ENCODE results near the gene CAMK2D. TPM values are rescaled to one million over a fixed set of nuclear protein-coding genes. Genes with fewer than 3 reads are reported as not detected.

Gene CAMK2D
- total and polyA plus RNA-seq, 2 donors from 2014 or later: 9.1 to 34.7 TPM

GRCh38 chr4:113560579-113560978 is 201.0 kb downstream of the CAMK2D start:
- no peak overlapping the region for H3K9ac ChIP-seq (ENCODE audit: low read length in 3 of 3)
- no peak for FAIRE-seq

GRCh38 chr4:113559947-113560346 is 201.6 kb downstream of the CAMK2D start:
- FAIRE-seq: no peak
- TF ChIP-seq CTCF (IDR thresholded peaks at IDR 0.05; ENCODE audit: borderline replicate concordance, extremely low read depth, insufficient read depth): no peak

More at GRCh38 chr4:113560579-113560978, 201.0 kb downstream of the CAMK2D start:
- Histone ChIP-seq H3K27me3 (ENCODE audit: control insufficient read depth, insufficient read depth, low read length) (no peaks in the 10 kb centered on the region), H3K4me1 (ENCODE audit: control insufficient read depth in 2 of 3, insufficient read depth in 2 of 3, low read depth in 1 of 3, low read length in 3 of 3) (peaks cover 0 to 4% (median 0%) of the 10 kb centered on the region in 3 donors), H3K4me3 (ENCODE audit: low read length in 3 of 3) (no peak overlapping the region), H3K36me3 (ENCODE audit: control insufficient read depth in 2 of 3, insufficient read depth in 3 of 3, low read length in 3 of 3) (no peaks in the 10 kb centered on the region), H3K27ac (ENCODE audit: low read depth in 2 of 2, low read length in 2 of 2) (no peak overlapping the region), H3K9me3 (ENCODE audit: control insufficient read depth in 2 of 3, insufficient read depth in 1 of 3, low read length in 3 of 3) (no peaks in the 10 kb centered on the region)
- no peak for DNase-seq
- TF ChIP-seq CTCF (IDR thresholded peaks at IDR 0.05; ENCODE audit: borderline replicate concordance, extremely low read depth, insufficient read depth): no peak
- intact Hi-C loops (cut with DNase I): no loop called here

GRCh38 chr4:113556382-113557134 is 205.0 kb downstream of the CAMK2D start:
- Histone ChIP-seq H3K9me3 (ENCODE audit: control insufficient read depth in 2 of 3, insufficient read depth in 1 of 3, low read length in 3 of 3) (no peaks in the 10 kb centered on the region), H3K4me1 (ENCODE audit: control insufficient read depth in 2 of 3, insufficient read depth in 2 of 3, low read depth in 1 of 3, low read length in 3 of 3) (peaks cover 0 to 4% (median 0%) of the 10 kb centered on the region in 3 donors), H3K27me3 (ENCODE audit: control insufficient read depth, insufficient read depth, low read length) (no peaks in the 10 kb centered on the region), H3K27ac (ENCODE audit: low read depth in 2 of 2, low read length in 2 of 2) (no peak overlapping the region), H3K4me3 (ENCODE audit: low read length in 3 of 3) (no peak overlapping the region), H3K9ac (ENCODE audit: low read length in 3 of 3) (no peak overlapping the region), H3K36me3 (ENCODE audit: control insufficient read depth in 2 of 3, insufficient read depth in 3 of 3, low read length in 3 of 3) (no peaks in the 10 kb centered on the region)
- FAIRE-seq: no peak
- intact Hi-C loops (cut with DNase I): no loop called here
- no peak for TF ChIP-seq CTCF (IDR thresholded peaks at IDR 0.05; ENCODE audit: borderline replicate concordance, extremely low read depth, insufficient read depth)
- DNase-seq: peak in 1 of 5 donors; percentile 21

More at GRCh38 chr4:113559947-113560346, 201.6 kb downstream of the CAMK2D start:
- DNase-seq: no peak
- H3K9me3 ChIP-seq (ENCODE audit: control insufficient read depth in 2 of 3, insufficient read depth in 1 of 3, low read length in 3 of 3): no peaks in the 10 kb centered on the region
- no peak overlapping the region for H3K27ac ChIP-seq (ENCODE audit: low read depth in 2 of 2, low read length in 2 of 2)
- no peaks in the 10 kb centered on the region for H3K36me3 ChIP-seq (ENCODE audit: control insufficient read depth in 2 of 3, insufficient read depth in 3 of 3, low read length in 3 of 3)
- intact Hi-C loops (cut with DNase I): no loop called here
- H3K4me3 ChIP-seq (ENCODE audit: low read length in 3 of 3): no peak overlapping the region
- H3K4me1 ChIP-seq (ENCODE audit: control insufficient read depth in 2 of 3, insufficient read depth in 2 of 3, low read depth in 1 of 3, low read length in 3 of 3): peaks cover 0 to 4% (median 0%) of the 10 kb centered on the region in 3 donors
- H3K27me3 ChIP-seq (ENCODE audit: control insufficient read depth, insufficient read depth, low read length): no peaks in the 10 kb centered on the region
- no peak overlapping the region for H3K9ac ChIP-seq (ENCODE audit: low read length in 3 of 3)
